GM19438 (cell line): ENCODE results near the gene OTX1.
"Not testable (repeated sequence)": the region's sequence is repeated elsewhere in the genome, so short reads cannot be mapped to it uniquely, and the experiment has no call there.

Experiments used
- ATAC-seq: cut with Tn5 transposase; IDR thresholded peaks from one replicate; pipeline ENCODE4 v1.9.1; 2021; ENCODE audit warnings: low read depth; ENCODE audit not compliant: unreplicated experiment

The OTX1 gene

GRCh38 chr2:63050334-63051041 is at the start of gene OTX1:
TSS of gene OTX1 (plus strand) at chr2:63050830. CDS start at chr2:63052991, 2,161 bp downstream.
- ATAC-seq: peak; percentile 67

GRCh38 chr2:63001576-63001975 is 49.1 kb upstream of the OTX1 start:
- no peak for ATAC-seq

GRCh38 chr2:63003351-63003750 is 47.3 kb upstream of the OTX1 start:
- ATAC-seq: no peak

- no peak for ATAC-seq
These were observed 42.7 kb upstream of the OTX1 start for GRCh38 chr2:63007813-63008458.

GRCh38 chr2:63008838-63009237 is 41.8 kb upstream of the OTX1 start:
- ATAC-seq: no peak

GRCh38 chr2:63009490-63009889 is 41.1 kb upstream of the OTX1 start:
- ATAC-seq: no peak

- ATAC-seq: no peak
These were observed 38.1 kb upstream of the OTX1 start for GRCh38 chr2:63012541-63012940.

GRCh38 chr2:63013438-63013837 is 37.2 kb upstream of the OTX1 start:
- no peak for ATAC-seq

GRCh38 chr2:63015389-63015788 is 35.2 kb upstream of the OTX1 start:
- ATAC-seq: no peak

GRCh38 chr2:63018439-63018838 is 32.2 kb upstream of the OTX1 start:
- no peak for ATAC-seq

- ATAC-seq: not testable (repeated sequence)
These were observed 30.9 kb upstream of the OTX1 start for GRCh38 chr2:63019686-63020085.

- no peak for ATAC-seq
These were observed 27.2 kb upstream of the OTX1 start for GRCh38 chr2:63023444-63023843.

GRCh38 chr2:63027220-63027619 is 23.4 kb upstream of the OTX1 start:
- no peak for ATAC-seq

GRCh38 chr2:63029058-63029457 is 21.6 kb upstream of the OTX1 start:
- ATAC-seq: no peak

GRCh38 chr2:63034526-63034925 is 16.1 kb upstream of the OTX1 start:
- no peak for ATAC-seq

- ATAC-seq: no peak
These were observed 15.5 kb upstream of the OTX1 start for GRCh38 chr2:63035169-63035568.

- ATAC-seq: no peak
These were observed 15.0 kb upstream of the OTX1 start for GRCh38 chr2:63035660-63036059.

- ATAC-seq: no peak
These were observed 12.6 kb upstream of the OTX1 start for GRCh38 chr2:63038034-63038433.

- ATAC-seq: no peak
These were observed 10.0 kb upstream of the OTX1 start for GRCh38 chr2:63040586-63040985.

- ATAC-seq: no peak
These were observed 9.0 kb upstream of the OTX1 start for GRCh38 chr2:63041592-63041991.

GRCh38 chr2:63044362-63045327 is 6.0 kb upstream of the OTX1 start:
- ATAC-seq: no peak
